DND-41 (cell line): Measurements from ENCODE around the gene KLHL10.

Experiments
- ATAC-seq: fragments of 200-7000 bp; cut with Tn5 transposase; 3 replicates; pipeline ENCODE4 v1.9.1; 2021; ENCODE audit warnings: low read depth; ENCODE audit not compliant: insufficient read depth
- DNase-seq: peaks from one replicate; pipeline ENCODE4 v3.0.0-alpha.2; 2020
- H2AFZ ChIP-seq: 2 replicates; pipeline ENCODE4 v1.6.0; 2012; ENCODE audit warnings: low read depth, low read length
- H3K27ac ChIP-seq: 2 replicates; pipeline ENCODE4 v1.5.1; 2012; ENCODE audit warnings: low read length, inconsistent platforms
- H3K27me3 ChIP-seq: fragments of 200-600 bp; sonication (generic); 2 replicates; pipeline ENCODE4 v1.6.0; 2012; ENCODE audit warnings: low read length, mild to moderate bottlenecking, inconsistent platforms; ENCODE audit not compliant: insufficient read depth, poor library complexity
- H3K36me3 ChIP-seq: 2 replicates; pipeline ENCODE4 v1.5.1; 2012; ENCODE audit warnings: low read length, inconsistent platforms; ENCODE audit not compliant: insufficient read depth
- H3K4me1 ChIP-seq: 2 replicates; pipeline ENCODE4 v1.5.1; 2012; ENCODE audit warnings: mild to moderate bottlenecking, low read length; ENCODE audit not compliant: insufficient read depth
- H3K4me2 ChIP-seq: 2 replicates; pipeline ENCODE4 v1.6.0; 2012; ENCODE audit warnings: mild to moderate bottlenecking, moderate library complexity, low read length, inconsistent platforms; ENCODE audit not compliant: insufficient read depth
- H3K4me3 ChIP-seq, 2 experiments: fragments of 200-600 bp in 1 of 2; shearing (Covaris generic) in 1 of 2; 2 replicates each; pipeline ENCODE4 v1.5.1; 2012 to 2016; ENCODE audit warnings: inconsistent platforms in 2 of 2, low read length in 2 of 2, mild to moderate bottlenecking in 2 of 2, low read depth in 1 of 2, moderate library complexity in 1 of 2
- H3K79me2 ChIP-seq: 2 replicates; pipeline ENCODE4 v1.6.0; 2012; ENCODE audit warnings: low read length, inconsistent platforms; ENCODE audit not compliant: insufficient read depth
- H3K9ac ChIP-seq: 2 replicates; pipeline ENCODE4 v1.6.0; 2012; ENCODE audit warnings: low read depth, mild to moderate bottlenecking, inconsistent platforms, low read length, moderate library complexity
- H3K9me3 ChIP-seq: 2 replicates; pipeline ENCODE4 v1.5.1; 2012; ENCODE audit warnings: low read length, moderate library complexity, mild to moderate bottlenecking, inconsistent platforms; ENCODE audit not compliant: insufficient read depth, severe bottlenecking
- H4K20me1 ChIP-seq: 2 replicates; pipeline ENCODE4 v1.6.0; 2012; ENCODE audit warnings: low read length; ENCODE audit not compliant: insufficient read depth
- EZH2 ChIP-seq: IDR thresholded peaks from 3 replicates; pipeline ENCODE4 v1.6.1; 2012; ENCODE audit warnings: borderline replicate concordance, low read depth, mild to moderate bottlenecking, moderate library complexity, low read length, inconsistent platforms; ENCODE audit not compliant: severe bottlenecking
- TF ChIP-seq, protein P1 (sequence below): IDR thresholded peaks from 2 replicates; pipeline ENCODE4 v1.5.1; 2012; ENCODE audit warnings: borderline replicate concordance, low read length, moderate library complexity, mild to moderate bottlenecking; ENCODE audit not compliant: poor library complexity, severe bottlenecking; ENCODE audit errors: extremely low read depth

KLHL10 gene

DNA sequence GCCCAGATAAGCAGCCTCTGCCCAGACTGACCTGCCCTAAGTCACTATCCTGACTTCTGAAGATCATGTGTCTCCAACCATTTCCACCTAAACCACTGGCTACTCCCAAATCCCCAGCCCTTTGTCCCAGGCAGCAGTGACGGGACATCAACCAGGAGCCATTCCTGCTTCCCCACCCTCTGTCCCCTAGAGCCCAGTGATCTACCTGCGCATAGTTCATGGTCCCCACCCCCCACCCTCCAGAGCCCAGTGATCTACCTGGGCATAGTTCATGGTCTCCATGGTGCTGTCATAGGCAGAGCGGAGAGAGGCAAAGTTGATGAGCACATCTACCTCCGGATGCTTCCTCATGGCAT lies 54.4 kb downstream of the KLHL10 start:
- peaks cover 95% of the 10 kb centered on the region for H3K36me3 ChIP-seq
- no peaks in the 10 kb centered on the region; the same call in 1 of the 2 replicates for H3K79me2 ChIP-seq

DNA sequence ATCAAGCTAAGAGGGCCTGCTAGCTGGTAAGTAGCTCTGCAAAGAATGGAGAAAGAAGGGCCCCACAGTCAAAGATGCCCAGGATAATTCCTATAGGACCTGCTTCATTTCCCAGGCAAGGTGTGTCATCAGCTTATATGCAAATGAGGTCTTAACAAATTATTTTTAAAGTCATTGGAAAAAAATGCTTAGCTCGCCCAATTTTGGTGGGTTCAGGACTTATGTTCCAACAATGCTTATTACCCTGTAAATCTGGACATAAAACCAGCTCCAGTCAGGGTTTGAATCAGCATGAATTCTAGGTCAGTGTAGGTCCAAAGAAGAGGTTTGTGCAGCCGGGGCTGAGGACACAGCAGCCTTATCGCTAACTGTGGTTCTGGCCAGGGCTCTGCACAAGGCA lies 55.8 kb downstream of the KLHL10 start:
- no peak for ATAC-seq
- Histone ChIP-seq H3K79me2 (no peaks in the 10 kb centered on the region; the same call in 1 of the 2 replicates), H3K9me3 (no peaks in the 10 kb centered on the region), H3K36me3 (peaks cover 95% of the 10 kb centered on the region), H3K9ac (no peak overlapping the region), H3K4me2 (no peak overlapping the region), H3K27ac (no peak overlapping the region), H4K20me1 (peaks cover 34% of the 10 kb centered on the region), H3K4me1 (no peaks in the 10 kb centered on the region), H3K27me3 (no peaks in the 10 kb centered on the region), H2AFZ (no peak overlapping the region), H3K4me3 (no peak overlapping the region)
- no peak for TF ChIP-seq EZH2
- TF ChIP-seq, protein P1, sequence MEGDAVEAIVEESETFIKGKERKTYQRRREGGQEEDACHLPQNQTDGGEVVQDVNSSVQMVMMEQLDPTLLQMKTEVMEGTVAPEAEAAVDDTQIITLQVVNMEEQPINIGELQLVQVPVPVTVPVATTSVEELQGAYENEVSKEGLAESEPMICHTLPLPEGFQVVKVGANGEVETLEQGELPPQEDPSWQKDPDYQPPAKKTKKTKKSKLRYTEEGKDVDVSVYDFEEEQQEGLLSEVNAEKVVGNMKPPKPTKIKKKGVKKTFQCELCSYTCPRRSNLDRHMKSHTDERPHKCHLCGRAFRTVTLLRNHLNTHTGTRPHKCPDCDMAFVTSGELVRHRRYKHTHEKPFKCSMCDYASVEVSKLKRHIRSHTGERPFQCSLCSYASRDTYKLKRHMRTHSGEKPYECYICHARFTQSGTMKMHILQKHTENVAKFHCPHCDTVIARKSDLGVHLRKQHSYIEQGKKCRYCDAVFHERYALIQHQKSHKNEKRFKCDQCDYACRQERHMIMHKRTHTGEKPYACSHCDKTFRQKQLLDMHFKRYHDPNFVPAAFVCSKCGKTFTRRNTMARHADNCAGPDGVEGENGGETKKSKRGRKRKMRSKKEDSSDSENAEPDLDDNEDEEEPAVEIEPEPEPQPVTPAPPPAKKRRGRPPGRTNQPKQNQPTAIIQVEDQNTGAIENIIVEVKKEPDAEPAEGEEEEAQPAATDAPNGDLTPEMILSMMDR, result no peak
- DNase-seq, result no peak

More for the DNA sequence above, 54.4 kb downstream of the KLHL10 start:
- H4K20me1 ChIP-seq, result peaks cover 34% of the 10 kb centered on the region
- H3K4me2 ChIP-seq, result no peak overlapping the region
- no peak overlapping the region for H3K4me3 ChIP-seq
- no peaks in the 10 kb centered on the region for H3K4me1 ChIP-seq
- TF ChIP-seq EZH2, result no peak
- TF ChIP-seq, protein P1, result no peak
- no peak overlapping the region for H3K27ac ChIP-seq
- no peak overlapping the region for H2AFZ ChIP-seq
- no peak for ATAC-seq
- no peak for DNase-seq
- no peak overlapping the region for H3K9ac ChIP-seq
- no peaks in the 10 kb centered on the region for H3K9me3 ChIP-seq
- no peaks in the 10 kb centered on the region for H3K27me3 ChIP-seq

DNA sequence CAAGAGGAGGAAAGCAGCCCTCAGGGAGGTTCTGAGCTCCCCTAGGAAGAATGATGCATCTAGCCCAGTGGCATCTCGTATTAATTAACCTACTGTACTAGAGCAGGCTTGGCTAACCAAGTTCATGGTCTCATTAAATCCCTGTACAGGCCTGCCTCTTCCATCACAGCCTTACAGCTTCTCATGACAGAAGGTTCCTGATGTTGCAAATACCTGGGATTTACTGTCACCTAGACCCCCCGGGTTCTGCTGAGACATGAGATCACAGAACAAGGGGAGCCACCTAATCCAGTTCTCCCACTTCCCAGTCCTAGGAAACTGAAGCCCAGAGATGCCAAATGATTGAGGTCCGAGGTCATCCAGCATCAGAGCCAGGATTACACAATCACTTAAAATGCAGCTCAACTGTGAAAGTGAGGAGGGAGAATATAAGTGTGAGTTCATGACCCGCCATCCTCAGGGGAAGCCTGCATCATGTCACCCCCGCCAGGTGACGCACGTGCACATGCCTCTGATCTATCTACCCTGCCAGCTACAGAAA lies 57.2 kb downstream of the KLHL10 start:
- H3K79me2 ChIP-seq, result no peaks in the 10 kb centered on the region; the same call in 1 of the 2 replicates
- peaks cover 30% of the 10 kb centered on the region for H4K20me1 ChIP-seq
- no peak overlapping the region for H2AFZ ChIP-seq
- no peaks in the 10 kb centered on the region for H3K27me3 ChIP-seq
- no peaks in the 10 kb centered on the region for H3K9me3 ChIP-seq
- H3K27ac ChIP-seq, result no peak overlapping the region
- H3K4me2 ChIP-seq, result no peak overlapping the region
- no peak for ATAC-seq
- H3K36me3 ChIP-seq, result peaks cover 95% of the 10 kb centered on the region
- no peak overlapping the region for H3K4me3 ChIP-seq
- TF ChIP-seq, protein P1, result no peak
- TF ChIP-seq EZH2, result no peak
- no peak overlapping the region for H3K9ac ChIP-seq
- H3K4me1 ChIP-seq, result no peaks in the 10 kb centered on the region
- no peak for DNase-seq
